Skin of body (tissue), 2 donors: Measurements from ENCODE around the gene LEP. TPM values are rescaled to one million over a fixed set of nuclear protein-coding genes. Genes with fewer than 3 reads are reported as not detected.

Source experiments
- small RNA-seq: library from RNA; depleted of rRNA; stranded (forward); fragments of <200 nt; gene quantifications from one replicate; pipeline ENCODE3, GENCODE V24; 2014; ENCODE audit warnings: low replicate concordance
- total RNA-seq: library from RNA; depleted of rRNA; stranded (reverse); fragments of >200 nt; gene quantifications from one replicate; pipeline ENCODE4 v1.2.3, GENCODE V29; 2014

Gene LEP
- total RNA-seq, 1 donor from 2014 or later = 0.59 TPM

Small RNA genes within 50 kb of the gene (small RNA-seq; reads per million reads assigned to genes)
- gene MIR129-1 = not detected

Other genes starting within 250 kb of the LEP start
- gene LRRC4, start 209.8 kb upstream of the LEP start, total RNA-seq = 1.2 TPM
- gene RBM28, start 102.6 kb downstream of the LEP start, total RNA-seq = 23.2 TPM
- 4.1 TPM for gene PRRT4, start 120.4 kb downstream of the LEP start, total RNA-seq
- gene IMPDH1, start 168.7 kb downstream of the LEP start, total RNA-seq = 17.1 TPM
- 44.1 TPM for gene HILPDA, start 214.6 kb downstream of the LEP start, total RNA-seq
- gene METTL2B, start 235.5 kb downstream of the LEP start, total RNA-seq = 22.5 TPM